Ishikawa (cell line): ENCODE results near the gene CIBAR2.

Experiments used
- CEBPB ChIP-seq: IDR thresholded peaks from 2 replicates; pipeline ENCODE4 v1.6.1; 2012
- CREB1 ChIP-seq: IDR thresholded peaks from 2 replicates; pipeline ENCODE4 v1.6.1; 2012; ENCODE audit warnings: low read depth
- EP300 ChIP-seq: IDR thresholded peaks from 2 replicates; pipeline ENCODE4 v1.6.1; 2012; ENCODE audit warnings: borderline replicate concordance
- FOXM1 ChIP-seq: IDR thresholded peaks from 2 replicates; pipeline ENCODE4 v1.6.1; 2012; ENCODE audit warnings: low read depth, borderline replicate concordance
- MAX ChIP-seq: IDR thresholded peaks from 2 replicates; pipeline ENCODE4 v1.6.1; 2012
- NFIC ChIP-seq: IDR thresholded peaks from 2 replicates; pipeline ENCODE4 v1.6.1; 2012
- RAD21 ChIP-seq: IDR thresholded peaks from 2 replicates; pipeline ENCODE4 v1.6.1; 2012; ENCODE audit warnings: low read depth
- REST ChIP-seq: IDR thresholded peaks from 2 replicates; pipeline ENCODE4 v1.6.1; 2012; ENCODE audit warnings: low read depth, mild to moderate bottlenecking
- TAF1 ChIP-seq: IDR thresholded peaks from 2 replicates; pipeline ENCODE4 v1.6.1; 2012; ENCODE audit warnings: low read depth, mild to moderate bottlenecking
- TCF12 ChIP-seq: IDR thresholded peaks from 2 replicates; pipeline ENCODE4 v1.6.1; 2012; ENCODE audit warnings: low read depth
- TEAD4 ChIP-seq: IDR thresholded peaks from 2 replicates; pipeline ENCODE4 v1.6.1; 2012
- USF1 ChIP-seq: IDR thresholded peaks from 2 replicates; pipeline ENCODE4 v1.6.1; 2012
- YY1 ChIP-seq: IDR thresholded peaks from 2 replicates; pipeline ENCODE4 v1.6.1; 2012; ENCODE audit warnings: low read depth
- ZBTB7A ChIP-seq: IDR thresholded peaks from 2 replicates; pipeline ENCODE4 v1.6.1; 2012; ENCODE audit warnings: low read depth

Gene CIBAR2

GRCh38 chr16:85142771-85143211, 30.5 kb upstream of the CIBAR2 start:
- no peak for TF ChIP-seq EP300
- TF ChIP-seq FOXM1: no peak
- TF ChIP-seq RAD21: no peak
- TF ChIP-seq TAF1: no peak
- no peak for TF ChIP-seq YY1
- TF ChIP-seq CEBPB: no peak
- no peak for TF ChIP-seq CREB1
- TF ChIP-seq TEAD4: no peak
- no peak for TF ChIP-seq ZBTB7A
- TF ChIP-seq USF1: no peak
- TF ChIP-seq REST: no peak

GRCh38 chr16:85142129-85142513, 29.8 kb upstream of the CIBAR2 start:
- TF ChIP-seq TEAD4 (no peak), EP300 (no peak), TCF12 (no peak), CEBPB (no peak), MAX (no peak), ZBTB7A (no peak), USF1 (no peak), REST (no peak), FOXM1 (no peak), CREB1 (no peak), TAF1 (no peak)

- no peak for TF ChIP-seq CEBPB
- no peak for TF ChIP-seq FOXM1
- TF ChIP-seq TAF1: no peak
- no peak for TF ChIP-seq USF1
- no peak for TF ChIP-seq YY1
- no peak for TF ChIP-seq TEAD4
These were observed 29.3 kb upstream of the CIBAR2 start for GRCh38 chr16:85141491-85142128.

GRCh38 chr16:85140455-85141012, 28.3 kb upstream of the CIBAR2 start:
- TF ChIP-seq ZBTB7A: no peak
- TF ChIP-seq FOXM1: no peak
- TF ChIP-seq EP300: no peak
- TF ChIP-seq CREB1: no peak
- TF ChIP-seq TCF12: no peak
- TF ChIP-seq NFIC: no peak
- TF ChIP-seq USF1: no peak
- no peak for TF ChIP-seq TEAD4
- TF ChIP-seq YY1: no peak
- TF ChIP-seq CEBPB: no peak
- no peak for TF ChIP-seq TAF1
- no peak for TF ChIP-seq MAX
- TF ChIP-seq REST: no peak
- no peak for TF ChIP-seq RAD21
